DMS 273 (cell line): Measurements from ENCODE around the gene SDK2.
A peak's percentile ranks its signal among the peaks of the same experiment; 100 is the strongest.

Experiments
- DNase-seq: peaks from one replicate; lab custom pipeline; 2025; ENCODE audit not compliant: unreplicated experiment; lab: John Stamatoyannopoulos, UW

Gene SDK2

DNA sequence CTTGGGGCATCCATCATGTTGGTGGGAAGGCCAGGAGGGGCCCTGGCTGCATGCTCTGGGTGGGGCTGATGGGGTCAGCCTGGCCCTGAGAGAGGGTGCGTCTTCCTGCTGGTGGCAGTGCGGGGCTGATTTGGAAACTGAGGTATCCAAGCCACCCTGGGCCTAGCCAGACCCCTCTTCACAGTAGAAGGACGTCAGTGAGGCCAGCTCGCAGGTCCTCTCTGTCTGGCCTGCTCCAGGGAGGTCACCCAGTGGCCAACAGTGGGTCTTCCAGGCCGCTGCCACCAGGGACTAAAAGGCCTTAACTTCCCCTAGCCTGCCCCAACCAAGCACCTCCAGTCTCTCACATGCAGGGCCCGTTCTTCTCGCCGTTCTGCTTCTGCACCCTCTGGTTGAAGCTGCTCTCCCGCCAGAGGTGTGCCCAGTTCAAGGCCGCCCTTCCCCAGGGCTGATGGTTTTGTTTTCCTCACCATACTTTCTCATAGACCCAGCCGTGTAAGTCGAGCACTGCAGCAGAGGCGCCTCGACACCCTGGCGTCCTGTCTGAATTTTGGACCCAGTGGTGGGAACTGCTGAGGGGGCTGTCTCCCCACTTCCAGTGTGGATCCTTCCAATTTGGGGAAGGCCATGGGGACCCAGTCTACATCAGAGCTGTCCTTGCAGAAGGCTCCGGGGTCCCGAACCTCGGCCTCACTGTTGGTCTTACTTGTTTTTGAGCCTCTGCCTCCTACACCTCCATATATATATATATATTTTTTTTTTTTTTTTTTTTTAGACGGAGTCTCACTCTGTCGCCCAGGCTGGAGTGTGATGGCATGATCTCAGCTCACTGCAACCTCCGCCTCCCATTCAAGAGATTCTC, 289.6 kb downstream of the SDK2 start:
- no peak for DNase-seq

- no peak for DNase-seq
Observed at GRCh38 chr17:73352261-73352660, 292.0 kb downstream of the SDK2 start.

- no peak for DNase-seq
Observed at GRCh38 chr17:73351764-73352163, 292.5 kb downstream of the SDK2 start.

DNA sequence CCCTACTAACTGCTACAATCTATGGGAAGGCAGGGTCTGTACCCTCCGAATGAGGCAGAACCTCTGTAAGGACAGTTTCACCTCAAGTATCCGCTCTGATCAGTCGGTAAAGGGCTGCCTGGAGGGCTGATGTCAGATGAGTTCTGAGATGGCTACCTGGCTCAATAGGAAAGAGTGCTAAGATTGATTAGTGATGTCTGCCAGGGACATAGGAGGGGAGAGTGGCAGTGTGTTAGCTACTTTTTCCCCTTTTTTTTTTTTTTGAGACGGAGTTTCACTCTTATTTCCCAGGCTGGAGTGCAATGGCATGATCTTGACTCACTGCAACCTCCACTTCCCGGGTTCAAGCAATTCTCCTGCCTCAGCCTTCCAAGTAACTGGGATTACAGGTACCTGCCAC, 293.4 kb downstream of the SDK2 start:
- no peak for DNase-seq

GRCh38 chr17:73349647-73350046, 294.6 kb downstream of the SDK2 start:
- no peak for DNase-seq

- DNase-seq, result no peak
Observed at GRCh38 chr17:73349138-73349537, 295.1 kb downstream of the SDK2 start.

- DNase-seq, result no peak
Observed at GRCh38 chr17:73348829-73349095, 295.5 kb downstream of the SDK2 start.

DNA sequence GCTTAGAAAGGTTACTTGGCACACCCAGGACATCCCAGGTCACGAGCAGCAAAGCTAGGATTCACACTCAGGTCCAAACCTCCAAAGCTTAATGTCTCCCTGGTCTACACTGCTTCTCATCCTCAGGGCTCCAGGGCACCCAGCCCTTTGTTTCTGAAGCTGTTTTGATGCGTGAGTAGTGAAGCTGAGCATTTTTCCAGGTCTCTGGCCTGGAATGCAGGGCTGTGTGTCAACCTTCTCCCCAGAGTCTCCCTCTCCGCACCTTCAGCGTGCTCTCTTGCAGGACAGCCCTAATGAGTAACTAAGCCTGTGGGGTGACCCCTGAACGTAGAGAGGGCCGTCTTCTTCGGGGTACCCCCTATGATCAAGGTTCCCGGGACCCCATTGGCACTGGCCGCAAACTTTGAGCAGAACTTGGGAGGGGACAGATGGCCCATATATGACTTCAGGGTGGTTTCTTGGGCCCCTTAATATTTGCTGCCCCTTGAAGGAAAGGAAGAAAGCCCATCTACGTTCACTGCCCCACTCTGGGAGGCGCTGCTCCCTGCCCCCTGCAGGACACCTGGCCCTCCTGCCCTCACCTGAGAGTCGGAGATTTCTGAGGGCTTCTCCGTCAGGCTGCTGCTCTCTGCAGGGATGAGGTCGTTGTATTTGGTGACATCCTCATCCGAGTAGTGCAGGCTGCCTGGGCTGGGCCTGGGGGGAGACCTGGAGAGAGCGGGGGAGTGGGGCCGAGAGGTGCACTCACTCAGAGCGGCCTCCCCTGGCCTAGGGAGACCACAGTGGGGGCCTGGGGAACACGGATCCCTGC, 296.0 kb downstream of the SDK2 start:
- no peak for DNase-seq

GRCh38 chr17:73347351-73347750, 296.9 kb downstream of the SDK2 start:
- no peak for DNase-seq

DNA sequence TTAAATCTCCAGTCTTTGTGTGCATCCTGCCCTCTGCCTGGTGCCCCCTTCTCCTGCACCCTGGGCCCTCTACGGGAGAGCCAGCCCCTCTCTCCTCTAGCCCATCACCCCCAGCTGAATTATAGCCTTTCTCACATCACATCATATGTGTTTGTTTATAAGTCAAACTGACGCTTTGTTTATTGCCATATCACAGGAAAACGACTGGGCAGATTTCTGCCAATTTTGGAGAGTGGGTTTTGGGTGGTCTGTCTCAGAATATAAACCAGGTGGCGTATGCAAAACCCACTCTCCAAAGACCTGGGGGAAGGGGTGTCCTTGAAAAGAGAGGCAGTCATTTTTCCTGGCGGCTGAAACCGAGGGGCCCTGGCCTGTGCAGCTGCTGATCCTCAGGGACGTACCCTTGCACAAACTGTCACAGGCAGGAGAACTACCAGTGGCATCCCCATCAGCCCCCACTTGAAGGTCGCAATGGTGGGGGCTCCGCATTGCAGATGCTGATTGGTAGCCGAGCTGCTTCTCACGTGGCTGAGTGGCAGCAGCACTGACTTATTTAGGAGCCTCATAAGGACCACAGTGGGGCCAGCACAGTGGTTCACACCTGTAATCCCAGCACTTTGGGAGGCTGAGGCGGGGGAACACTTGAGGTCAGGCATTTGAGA, 297.6 kb downstream of the SDK2 start:
- DNase-seq, result no peak

DNA sequence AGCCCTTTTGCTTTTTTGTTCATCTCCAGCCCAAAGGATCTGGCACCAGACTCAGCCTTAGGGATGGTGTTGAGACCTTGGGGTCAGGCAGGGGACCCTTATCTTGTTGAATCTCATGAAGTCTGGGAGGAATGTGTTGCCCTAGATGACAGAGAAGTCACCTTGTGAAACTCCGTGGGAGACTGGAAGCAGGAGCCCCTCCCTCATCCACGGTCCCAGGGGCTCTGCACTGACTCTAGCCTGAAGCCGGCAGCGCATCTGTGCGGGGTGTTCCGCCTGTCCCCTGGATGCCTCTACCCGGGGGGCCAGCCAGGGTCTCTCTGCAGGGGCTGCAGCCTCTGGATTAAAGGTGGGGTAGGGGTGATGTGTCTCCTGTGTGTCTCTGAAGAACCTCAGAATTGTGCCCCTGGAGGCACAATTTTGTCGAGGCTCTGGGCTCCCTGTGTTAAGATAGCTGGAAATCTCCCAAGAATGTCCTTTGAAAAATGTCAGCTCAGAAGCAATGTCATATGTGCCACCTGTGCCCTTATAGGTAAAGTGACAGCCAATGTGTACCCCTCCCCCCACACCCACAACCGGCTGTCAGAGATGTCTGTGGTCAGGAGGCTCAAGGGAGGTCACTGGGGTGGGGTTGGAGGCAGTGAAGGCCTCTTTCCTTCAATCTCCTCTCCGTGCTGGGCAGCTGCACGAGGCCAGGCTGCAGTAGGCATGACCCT, 300.3 kb downstream of the SDK2 start:
- DNase-seq, result peak; percentile 40

- DNase-seq, result peak; percentile 95
Observed at GRCh38 chr17:73343168-73343634, 301.0 kb downstream of the SDK2 start.

DNA sequence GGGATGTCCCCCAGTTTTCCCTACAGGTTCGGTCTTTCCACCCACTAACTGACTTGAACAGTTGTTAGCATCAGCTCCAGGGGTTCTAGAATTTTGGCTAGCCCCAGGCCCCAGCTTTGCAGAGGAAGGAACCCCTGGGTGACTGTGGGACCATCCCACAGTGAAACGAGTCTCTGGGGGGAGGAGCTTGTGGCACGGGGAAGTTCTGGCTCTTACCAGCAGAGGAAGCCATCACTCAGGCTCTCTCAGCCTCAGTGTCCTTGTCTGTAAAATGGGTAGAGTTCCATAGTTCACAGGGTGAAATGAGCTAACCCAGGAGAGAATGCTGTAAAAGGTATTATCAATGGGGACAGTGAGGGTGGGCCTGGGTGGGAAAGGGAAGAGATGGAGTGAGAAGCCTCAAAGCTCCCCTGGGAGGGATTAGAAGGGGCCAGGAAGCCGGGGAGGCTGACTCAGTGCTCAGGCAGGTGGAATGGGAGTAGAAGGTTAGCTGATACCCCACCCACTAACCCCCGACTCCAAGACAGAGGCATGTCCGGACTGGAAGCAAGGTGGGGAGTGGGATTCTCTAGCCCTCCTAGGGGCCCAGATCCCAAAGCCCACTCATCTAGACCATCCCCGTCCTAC, 301.6 kb downstream of the SDK2 start:
- peak; percentile 57 for DNase-seq

- DNase-seq, result peak; percentile 75
Observed at GRCh38 chr17:73342050-73342522, 302.2 kb downstream of the SDK2 start.

- peak; percentile 33 for DNase-seq
Observed at GRCh38 chr17:73341350-73342049, 302.7 kb downstream of the SDK2 start.

- DNase-seq, result peak; percentile 17
Observed at GRCh38 chr17:73340093-73340596, 304.1 kb downstream of the SDK2 start.

DNA sequence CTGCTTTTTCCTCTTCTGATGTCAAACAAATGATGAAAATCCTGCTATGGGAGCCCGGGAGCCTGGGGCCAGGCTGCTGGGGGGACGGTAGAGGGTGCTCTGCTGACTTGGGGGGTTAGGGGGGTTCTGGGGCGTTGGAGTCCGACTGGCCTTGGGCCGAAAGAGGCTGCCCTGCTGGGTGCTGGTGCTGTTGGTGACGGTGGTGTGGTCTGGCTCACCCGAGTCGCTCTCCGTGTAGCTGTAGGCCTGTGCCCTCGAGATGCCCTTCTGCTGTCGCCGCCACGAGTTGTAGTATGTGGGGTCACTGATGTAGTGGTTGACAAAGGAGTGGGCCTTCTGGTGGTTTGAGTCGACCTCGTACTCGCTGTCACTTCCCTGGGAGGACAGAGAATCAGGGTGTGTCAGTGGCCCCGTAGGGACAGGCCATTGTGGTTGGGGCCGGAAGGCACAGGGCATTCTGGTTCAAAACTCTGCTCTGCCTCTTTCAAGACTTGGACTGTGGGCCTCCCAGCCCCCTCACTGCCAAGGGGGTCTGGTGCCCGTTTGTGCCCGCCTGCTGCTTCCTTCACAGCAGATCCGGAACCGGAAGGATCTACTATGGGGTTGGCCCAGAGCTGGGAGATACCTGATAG, 305.6 kb downstream of the SDK2 start:
- DNase-seq, result no peak

DNA sequence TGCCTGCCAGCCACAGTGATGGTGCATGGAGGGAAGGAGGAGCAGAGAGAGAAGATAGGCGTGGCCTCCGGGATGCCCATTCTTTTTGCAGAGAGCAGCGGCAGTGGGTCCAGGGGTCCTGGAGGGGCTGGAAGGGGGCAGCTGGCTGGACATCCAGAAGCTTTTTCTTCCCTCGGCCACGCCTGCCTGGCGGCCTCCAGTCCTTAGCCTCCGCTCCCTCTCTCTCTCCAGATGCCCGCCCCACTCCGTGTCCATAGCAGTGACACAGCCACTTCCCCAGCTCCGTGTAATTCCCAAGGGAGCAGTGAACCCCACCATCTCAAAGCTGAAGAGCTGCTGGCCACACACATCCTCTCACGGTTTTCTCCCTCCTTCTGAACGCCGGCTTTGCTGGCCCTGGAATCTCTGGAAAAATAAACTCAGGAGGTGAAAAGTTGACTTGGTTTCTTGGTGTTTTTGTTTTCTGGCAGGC, 306.2 kb downstream of the SDK2 start:
- DNase-seq, result no peak

DNA sequence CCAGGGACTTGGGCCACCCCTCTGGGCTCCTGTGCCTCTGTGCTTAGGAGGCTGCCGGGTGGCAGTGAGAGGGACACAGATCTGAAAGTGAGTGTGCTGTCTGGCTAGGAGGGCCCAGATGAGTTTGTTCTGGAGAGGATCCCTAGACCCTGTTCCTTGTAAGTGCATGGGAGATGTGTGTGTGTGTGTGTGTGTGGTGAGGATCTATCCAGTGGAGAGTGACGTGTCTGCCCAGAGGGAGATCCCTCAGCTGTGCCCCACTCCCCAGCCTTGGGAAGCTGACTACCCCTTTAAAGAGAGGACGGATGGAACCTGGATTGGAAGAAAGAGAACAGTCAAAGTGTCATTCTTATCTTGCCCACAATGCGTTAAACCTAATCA, 306.9 kb downstream of the SDK2 start:
- no peak for DNase-seq
